ENCODE results near the gene DAAM1.
A peak's percentile ranks its signal among the peaks of the same experiment; 100 is the strongest.

Gene DAAM1

DNA sequence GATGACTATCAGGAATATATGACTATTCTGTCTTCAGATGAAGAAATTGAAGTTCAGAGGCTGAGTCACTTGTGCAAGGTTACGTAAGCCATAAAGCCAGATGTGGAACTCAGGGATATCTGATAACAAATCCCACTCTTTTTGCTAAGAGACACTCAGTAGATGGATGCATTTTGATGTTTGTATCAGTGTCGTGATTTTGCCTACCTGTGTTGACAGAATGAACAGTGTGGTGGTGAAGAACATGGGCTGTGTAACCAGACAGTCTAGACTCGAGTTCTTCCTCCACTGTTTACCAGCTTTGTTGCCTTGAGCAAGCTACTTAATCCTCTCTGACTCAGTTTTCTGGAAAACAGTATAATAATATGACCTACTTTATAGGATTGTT, 93.9 kb downstream of the DAAM1 start:
- H3K27me3 Mint-ChIP-seq = no peaks in the 10 kb centered on the region
- H3K9me3 Mint-ChIP-seq = peaks cover 9% of the 10 kb centered on the region
- no peak for DNase-seq (ENCODE audit: low spot score in 2 of 2)
- H3K4me1 Mint-ChIP-seq = peaks cover 6% of the 10 kb centered on the region
- no peak overlapping the region for H3K27ac Mint-ChIP-seq
- no peak for ATAC-seq (ENCODE audit: low read depth)
- H3K36me3 Mint-ChIP-seq = peaks cover 33% of the 10 kb centered on the region
- H3K4me3 Mint-ChIP-seq = no peak overlapping the region

DNA sequence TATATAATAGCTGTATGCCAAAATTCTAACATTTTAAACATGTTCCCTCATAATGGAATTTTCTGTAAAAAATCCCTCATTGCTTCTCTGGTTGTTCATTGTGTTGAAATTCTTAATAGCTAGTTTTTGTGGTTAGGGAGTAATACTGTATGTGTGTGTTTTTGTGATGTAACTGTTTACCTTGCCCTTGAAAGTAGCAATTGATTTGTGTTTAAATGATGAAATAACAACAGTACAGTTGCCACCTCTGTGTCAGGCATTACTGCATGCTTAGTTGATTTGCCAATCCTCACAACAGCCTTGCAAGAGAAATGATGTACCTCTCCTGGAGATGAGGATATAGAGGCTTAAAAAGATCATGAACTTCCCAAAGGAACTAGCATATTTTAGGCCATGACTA, 94.9 kb downstream of the DAAM1 start:
- DNase-seq (ENCODE audit: low spot score in 2 of 2) (no peak), ATAC-seq (ENCODE audit: low read depth) (no peak)
- no peak overlapping the region for H3K4me3 Mint-ChIP-seq
- H3K27me3 Mint-ChIP-seq = no peaks in the 10 kb centered on the region
- no peak overlapping the region for H3K27ac Mint-ChIP-seq
- peaks cover 13% of the 10 kb centered on the region for H3K9me3 Mint-ChIP-seq
- H3K4me1 Mint-ChIP-seq = peaks cover 11% of the 10 kb centered on the region
- H3K36me3 Mint-ChIP-seq = peaks cover 38% of the 10 kb centered on the region

- Mint-ChIP-seq H3K4me3 (no peak overlapping the region), H3K9me3 (peaks cover 15% of the 10 kb centered on the region), H3K27me3 (no peaks in the 10 kb centered on the region), H3K4me1 (peaks cover 14% of the 10 kb centered on the region), H3K36me3 (peaks cover 38% of the 10 kb centered on the region), H3K27ac (no peak overlapping the region)
- DNase-seq (ENCODE audit: low spot score in 2 of 2) = no peak
- no peak for ATAC-seq (ENCODE audit: low read depth)
These were observed 95.6 kb downstream of the DAAM1 start for GRCh38 chr14:59284059-59284458.

DNA sequence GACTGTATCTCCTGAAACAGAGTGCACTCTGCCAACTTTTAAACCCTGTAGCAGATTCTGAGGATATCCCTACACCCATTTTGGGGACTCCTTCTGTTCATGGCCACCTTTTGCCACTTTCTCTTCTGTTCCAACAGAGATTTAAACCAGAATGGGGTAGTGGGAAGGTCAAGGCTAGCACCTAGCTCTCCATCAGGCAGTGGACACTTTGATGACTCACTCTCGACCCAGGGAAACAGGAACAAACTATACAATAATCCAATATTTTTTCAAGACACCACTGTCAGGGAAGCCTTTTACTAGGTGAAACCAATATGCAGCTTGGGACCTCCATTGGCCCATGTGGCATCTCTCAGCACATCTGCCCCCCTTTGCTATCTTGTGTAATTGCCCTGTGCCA, 103.6 kb downstream of the DAAM1 start:
- H3K4me1 Mint-ChIP-seq = peaks cover 37% of the 10 kb centered on the region
- H3K27ac Mint-ChIP-seq = no peak overlapping the region
- DNase-seq (ENCODE audit: low spot score in 2 of 2) = no peak

DNA sequence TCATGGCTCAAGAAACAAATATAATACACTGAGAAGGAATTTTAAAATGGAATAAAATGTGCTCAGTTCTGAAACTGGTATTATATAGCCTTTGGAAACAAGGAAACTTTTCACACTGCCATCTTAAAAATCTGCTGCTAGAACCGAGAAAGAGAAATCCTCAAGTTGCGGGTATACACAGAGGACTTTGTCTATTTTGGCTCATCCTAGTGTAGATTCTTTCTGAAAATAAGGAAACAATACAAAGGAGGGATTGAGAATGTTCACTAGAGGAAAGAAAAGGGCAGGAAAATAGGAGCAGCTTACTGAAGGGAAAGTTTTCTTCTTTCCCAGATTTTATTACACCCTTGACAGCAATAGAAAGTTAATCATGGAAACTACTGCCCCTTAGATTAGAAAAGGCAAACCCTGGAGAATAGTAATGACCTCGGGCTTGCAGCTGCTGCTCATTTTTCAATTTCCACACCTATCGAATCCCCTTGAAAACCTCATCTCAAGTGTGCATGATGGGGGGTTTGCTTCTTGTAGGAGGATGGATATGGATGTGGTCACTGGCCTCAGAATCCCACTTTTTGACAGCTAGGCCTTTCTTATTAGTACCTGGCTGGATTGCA, 104.6 kb downstream of the DAAM1 start:
- Mint-ChIP-seq H3K27me3 (no peaks in the 10 kb centered on the region), H3K36me3 (peaks cover 43% of the 10 kb centered on the region), H3K9me3 (peaks cover 3% of the 10 kb centered on the region), H3K4me1 (peaks cover 40% of the 10 kb centered on the region), H3K4me3 (no peak overlapping the region), H3K27ac (peak overlapping the region; percentile 75)
- ATAC-seq (ENCODE audit: low read depth) = no peak
- no peak for DNase-seq (ENCODE audit: low spot score in 2 of 2)

More for the DNA sequence above, 103.6 kb downstream of the DAAM1 start:
- no peak overlapping the region for H3K4me3 Mint-ChIP-seq
- peaks cover 6% of the 10 kb centered on the region for H3K9me3 Mint-ChIP-seq
- no peak for ATAC-seq (ENCODE audit: low read depth)
- peaks cover 45% of the 10 kb centered on the region for H3K36me3 Mint-ChIP-seq
- H3K27me3 Mint-ChIP-seq = no peaks in the 10 kb centered on the region

- H3K4me1 Mint-ChIP-seq = peaks cover 39% of the 10 kb centered on the region
These were observed 105.6 kb downstream of the DAAM1 start for GRCh38 chr14:59293935-59294661.

DNA sequence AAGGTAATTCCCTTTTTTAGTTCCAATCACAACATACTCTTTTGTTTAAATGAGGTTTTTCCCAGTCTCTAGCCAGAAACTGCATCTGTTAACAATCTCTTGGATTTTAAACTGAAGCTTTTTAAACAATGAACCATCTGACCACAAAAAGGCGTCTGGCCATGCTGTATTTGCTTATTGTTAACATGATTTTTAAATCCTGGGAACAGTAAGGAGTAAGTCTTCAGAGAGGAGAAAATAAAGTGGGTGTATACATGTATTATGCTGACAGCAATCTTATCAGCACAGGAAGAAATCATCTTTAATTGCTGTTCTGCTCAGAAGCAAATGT, 106.2 kb downstream of the DAAM1 start:
- H3K27ac Mint-ChIP-seq = peak overlapping the region; percentile 75
- no peak overlapping the region for H3K4me3 Mint-ChIP-seq
- H3K36me3 Mint-ChIP-seq = peaks cover 41% of the 10 kb centered on the region
- H3K27me3 Mint-ChIP-seq = no peaks in the 10 kb centered on the region
- DNase-seq (ENCODE audit: low spot score in 2 of 2) (no peak), ATAC-seq (ENCODE audit: low read depth) (no peak)
- H3K9me3 Mint-ChIP-seq = no peaks in the 10 kb centered on the region
- peaks cover 36% of the 10 kb centered on the region for H3K4me1 Mint-ChIP-seq

More at GRCh38 chr14:59293935-59294661, 105.6 kb downstream of the DAAM1 start:
- Mint-ChIP-seq H3K36me3 (peaks cover 39% of the 10 kb centered on the region), H3K4me3 (no peak overlapping the region), H3K27ac (no peak overlapping the region), H3K27me3 (no peaks in the 10 kb centered on the region), H3K9me3 (no peaks in the 10 kb centered on the region)
- DNase-seq (ENCODE audit: low spot score in 2 of 2) (no peak), ATAC-seq (ENCODE audit: low read depth) (no peak)

- no peak overlapping the region for H3K4me3 Mint-ChIP-seq
- H3K4me1 Mint-ChIP-seq = peaks cover 38% of the 10 kb centered on the region
- DNase-seq (ENCODE audit: low spot score in 2 of 2) = no peak
- no peak for ATAC-seq (ENCODE audit: low read depth)
- H3K9me3 Mint-ChIP-seq = no peaks in the 10 kb centered on the region
- peak overlapping the region; percentile 75 for H3K27ac Mint-ChIP-seq
- H3K36me3 Mint-ChIP-seq = peaks cover 35% of the 10 kb centered on the region
- no peaks in the 10 kb centered on the region for H3K27me3 Mint-ChIP-seq
These were observed 107.5 kb downstream of the DAAM1 start for GRCh38 chr14:59295951-59296350.

GRCh38 chr14:59296508-59296907, 108.0 kb downstream of the DAAM1 start:
- H3K4me3 Mint-ChIP-seq = no peak overlapping the region
- peak overlapping the region; percentile 75 for H3K27ac Mint-ChIP-seq
- H3K4me1 Mint-ChIP-seq = peaks cover 42% of the 10 kb centered on the region
- no peaks in the 10 kb centered on the region for H3K9me3 Mint-ChIP-seq
- H3K36me3 Mint-ChIP-seq = peaks cover 30% of the 10 kb centered on the region
- DNase-seq (ENCODE audit: low spot score in 2 of 2) (no peak), ATAC-seq (ENCODE audit: low read depth) (no peak)
- no peaks in the 10 kb centered on the region for H3K27me3 Mint-ChIP-seq

DNA sequence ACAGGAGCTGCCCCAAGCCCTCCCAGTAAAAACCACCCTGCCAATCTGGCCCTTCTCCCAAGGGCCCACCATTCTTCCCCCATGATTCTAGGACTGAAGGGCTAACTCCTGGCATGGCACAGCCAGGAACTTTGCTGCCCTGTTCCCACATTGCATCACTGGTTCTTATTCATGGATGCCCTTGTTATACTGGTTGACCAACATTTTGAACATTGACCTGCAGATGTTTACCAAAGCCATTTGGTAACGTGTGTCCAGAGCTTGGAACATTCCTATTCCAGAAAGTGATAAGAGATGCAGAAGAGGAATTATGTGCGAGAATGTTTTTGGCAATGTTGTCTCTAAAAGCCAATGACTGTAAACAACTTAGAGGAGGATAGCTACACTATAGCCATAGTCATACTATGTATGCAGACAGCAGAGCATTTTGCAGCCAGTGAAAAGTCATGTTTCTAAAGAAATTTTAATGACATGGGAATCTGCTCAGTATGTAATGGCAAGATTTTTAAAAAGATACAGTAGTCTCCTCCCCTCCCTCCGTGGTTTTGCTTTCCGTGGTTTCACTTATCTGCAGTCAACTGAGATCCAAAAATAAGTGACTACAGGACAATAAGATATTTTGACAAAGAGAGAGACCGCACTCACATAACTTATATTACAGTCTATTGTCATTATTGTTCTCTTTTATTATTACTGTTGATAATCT, 108.8 kb downstream of the DAAM1 start:
- Mint-ChIP-seq H3K36me3 (peaks cover 22% of the 10 kb centered on the region), H3K4me1 (peaks cover 44% of the 10 kb centered on the region), H3K9me3 (no peaks in the 10 kb centered on the region), H3K27me3 (no peaks in the 10 kb centered on the region), H3K4me3 (no peak overlapping the region), H3K27ac (peak overlapping the region; percentile 75)
- DNase-seq (ENCODE audit: low spot score in 2 of 2) (no peak), ATAC-seq (ENCODE audit: low read depth) (no peak)

GRCh38 chr14:59299731-59300130, 111.3 kb downstream of the DAAM1 start:
- Mint-ChIP-seq H3K27ac (peak overlapping the region; percentile 32), H3K27me3 (no peaks in the 10 kb centered on the region), H3K9me3 (no peaks in the 10 kb centered on the region), H3K4me3 (no peak overlapping the region), H3K4me1 (peaks cover 46% of the 10 kb centered on the region), H3K36me3 (peaks cover 19% of the 10 kb centered on the region)
- ATAC-seq (ENCODE audit: low read depth) (no peak), DNase-seq (ENCODE audit: low spot score in 2 of 2) (no peak)

GRCh38 chr14:59301354-59301753, 112.9 kb downstream of the DAAM1 start:
- peak overlapping the region; percentile 59 for H3K27ac Mint-ChIP-seq
- peak; percentile 99 for ATAC-seq (ENCODE audit: low read depth)
- H3K36me3 Mint-ChIP-seq = peaks cover 19% of the 10 kb centered on the region
- H3K4me1 Mint-ChIP-seq = peaks cover 44% of the 10 kb centered on the region
- peak overlapping the region; percentile 53 for H3K4me3 Mint-ChIP-seq
- peak in 1 of 2 donors; percentile 26 for DNase-seq (ENCODE audit: low spot score in 2 of 2)
- no peaks in the 10 kb centered on the region for H3K9me3 Mint-ChIP-seq
- H3K27me3 Mint-ChIP-seq = no peaks in the 10 kb centered on the region

DNA sequence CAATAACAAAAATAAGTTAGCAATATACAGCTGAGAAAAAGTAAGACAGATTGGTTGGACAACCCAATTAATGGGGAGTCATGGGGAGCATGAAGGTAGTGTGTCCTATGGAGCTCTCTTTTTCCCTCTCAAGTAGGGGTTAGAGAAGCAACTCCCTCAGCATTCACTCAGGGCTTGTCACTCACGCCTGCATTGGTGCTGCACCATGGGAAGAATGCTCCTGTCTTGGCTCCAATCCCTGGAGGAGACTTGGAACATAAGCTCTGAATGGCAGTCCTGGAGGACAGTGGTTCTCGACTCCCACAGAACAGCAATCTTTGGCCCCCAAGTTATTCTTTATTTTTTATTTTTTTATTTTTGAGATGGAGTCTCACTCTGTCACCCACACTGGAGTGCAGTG, 113.8 kb downstream of the DAAM1 start:
- peaks cover 40% of the 10 kb centered on the region for H3K4me1 Mint-ChIP-seq
- no peak overlapping the region for H3K4me3 Mint-ChIP-seq
- no peak for ATAC-seq (ENCODE audit: low read depth)
- H3K27ac Mint-ChIP-seq = no peak overlapping the region
- H3K9me3 Mint-ChIP-seq = no peaks in the 10 kb centered on the region
- no peak for DNase-seq (ENCODE audit: low spot score in 2 of 2)
- H3K27me3 Mint-ChIP-seq = no peaks in the 10 kb centered on the region
- peaks cover 14% of the 10 kb centered on the region for H3K36me3 Mint-ChIP-seq

GRCh38 chr14:59303216-59303615, 114.7 kb downstream of the DAAM1 start:
- Mint-ChIP-seq H3K4me1 (peaks cover 37% of the 10 kb centered on the region), H3K27ac (no peak overlapping the region), H3K4me3 (no peak overlapping the region), H3K9me3 (no peaks in the 10 kb centered on the region), H3K27me3 (no peaks in the 10 kb centered on the region), H3K36me3 (peaks cover 14% of the 10 kb centered on the region)
- ATAC-seq (ENCODE audit: low read depth) (no peak), DNase-seq (ENCODE audit: low spot score in 2 of 2) (no peak)

All from memory B cell (primary cell).